HS-5 (cell line): ENCODE data around the gene UBE3C.
"Not testable (repeated sequence)": the region's sequence is repeated elsewhere in the genome, so short reads cannot be mapped to it uniquely, and the experiment has no call there.

Experiments used
- DNase-seq: peaks from one replicate; pipeline ENCODE4 v3.0.0-alpha.2; 2012; ENCODE audit warnings: low read depth

UBE3C gene

GRCh38 chr7:157271991-157272324 lies 133.2 kb downstream of the UBE3C start:
- peak; percentile 26 for DNase-seq

- DNase-seq, result no peak
Measured at GRCh38 chr7:157272351-157273207, 133.9 kb downstream of the UBE3C start.

GRCh38 chr7:157273208-157274093 lies 134.7 kb downstream of the UBE3C start:
- DNase-seq, result peak; percentile 11

GRCh38 chr7:157274094-157274634 lies 135.4 kb downstream of the UBE3C start:
- DNase-seq, result not testable (repeated sequence)

- DNase-seq, result no peak
Measured at GRCh38 chr7:157274991-157275427, 136.3 kb downstream of the UBE3C start.

- no peak for DNase-seq
Measured at GRCh38 chr7:157276091-157276561, 137.4 kb downstream of the UBE3C start.

GRCh38 chr7:157276731-157277562 lies 138.2 kb downstream of the UBE3C start:
- no peak for DNase-seq

- DNase-seq, result not testable (repeated sequence)
Measured at GRCh38 chr7:157277568-157277967, 138.8 kb downstream of the UBE3C start.

- no peak for DNase-seq
Measured at GRCh38 chr7:157278167-157278790, 139.6 kb downstream of the UBE3C start.

GRCh38 chr7:157278791-157279724 lies 140.3 kb downstream of the UBE3C start:
- DNase-seq, result no peak

- DNase-seq, result no peak
Measured at GRCh38 chr7:157279741-157280215, 141.1 kb downstream of the UBE3C start.

GRCh38 chr7:157280216-157280841 lies 141.6 kb downstream of the UBE3C start:
- DNase-seq, result no peak

GRCh38 chr7:157281221-157281998 lies 142.7 kb downstream of the UBE3C start:
- no peak for DNase-seq

GRCh38 chr7:157282141-157282801 lies 143.5 kb downstream of the UBE3C start:
- DNase-seq, result no peak

- no peak for DNase-seq
Measured at GRCh38 chr7:157284229-157285014, 145.7 kb downstream of the UBE3C start.

GRCh38 chr7:157291404-157292080 lies 152.8 kb downstream of the UBE3C start:
- no peak for DNase-seq

GRCh38 chr7:157292258-157292657 lies 153.5 kb downstream of the UBE3C start:
- no peak for DNase-seq
